Astrocyte (in vitro differentiated cells and primary cell): Measurements from ENCODE around the gene RAPGEF5.

Experiments
- CTCF ChIP-seq: IDR thresholded peaks from 2 replicates; pipeline ENCODE4 v1.5.1; 2011; ENCODE audit warnings: low read depth, mild to moderate bottlenecking, inconsistent platforms, low read length, moderate library complexity; ENCODE audit not compliant: insufficient read depth
- EZH2 ChIP-seq: IDR thresholded peaks from 2 replicates; pipeline ENCODE4 v1.6.1; 2012; ENCODE audit warnings: mild to moderate bottlenecking, low read length, inconsistent platforms; ENCODE audit not compliant: insufficient read depth

- TF ChIP-seq CTCF (no peak), EZH2 (no peak)
Observed at GRCh38 chr7:22151901-22152300, 205.1 kb downstream of the RAPGEF5 start.
